GM15510 (cell line): ENCODE data around the gene EID1.

Experiments
- POLR2A ChIP-seq: IDR thresholded peaks from 3 replicates; pipeline ENCODE4 v1.6.1; 2011; ENCODE audit warnings: borderline replicate concordance; ENCODE audit not compliant: insufficient read length; ENCODE audit errors: extremely low read depth

Gene EID1

DNA sequence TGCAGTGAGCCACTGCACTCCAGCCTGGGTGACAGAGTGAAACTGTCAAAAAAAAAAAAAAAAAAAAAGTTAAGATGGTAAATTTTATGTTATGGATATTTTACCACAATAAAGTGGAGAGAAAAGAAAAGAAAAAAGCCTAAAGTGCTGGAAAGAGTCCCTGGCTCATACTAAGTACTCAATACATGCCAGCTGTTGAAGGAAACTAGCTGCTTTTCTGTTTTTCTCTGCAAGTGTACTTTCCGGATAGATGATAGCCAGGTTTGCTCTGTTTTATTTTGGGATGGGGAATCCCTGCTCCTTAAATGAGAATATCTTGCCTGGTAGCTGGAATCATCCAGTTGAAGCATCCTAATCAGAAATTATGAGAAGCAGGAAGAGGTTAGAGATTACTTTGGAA is 10.9 kb downstream of the EID1 start:
- TF ChIP-seq POLR2A, result no peak

DNA sequence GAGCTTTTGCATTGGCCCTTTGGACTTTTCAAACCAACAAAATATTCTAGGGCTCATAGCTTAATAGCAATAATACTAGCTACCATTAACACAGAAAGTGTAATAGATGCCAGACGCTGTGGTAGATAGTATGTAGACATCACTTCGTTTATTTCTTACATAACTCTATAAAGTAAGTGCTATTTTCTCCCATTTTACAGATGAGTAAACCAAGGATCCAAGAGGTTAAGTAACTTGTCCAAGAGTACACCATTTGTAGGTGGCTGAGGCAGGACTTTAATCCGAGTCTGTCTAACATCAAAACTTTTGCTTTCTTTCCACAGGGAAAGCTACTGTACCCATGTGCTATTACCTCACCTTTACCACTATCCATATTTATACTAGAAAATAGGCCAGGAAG is 12.0 kb downstream of the EID1 start:
- no peak for TF ChIP-seq POLR2A

GRCh38 chr15:48890375-48890972 is 12.5 kb downstream of the EID1 start:
- no peak for TF ChIP-seq POLR2A

DNA sequence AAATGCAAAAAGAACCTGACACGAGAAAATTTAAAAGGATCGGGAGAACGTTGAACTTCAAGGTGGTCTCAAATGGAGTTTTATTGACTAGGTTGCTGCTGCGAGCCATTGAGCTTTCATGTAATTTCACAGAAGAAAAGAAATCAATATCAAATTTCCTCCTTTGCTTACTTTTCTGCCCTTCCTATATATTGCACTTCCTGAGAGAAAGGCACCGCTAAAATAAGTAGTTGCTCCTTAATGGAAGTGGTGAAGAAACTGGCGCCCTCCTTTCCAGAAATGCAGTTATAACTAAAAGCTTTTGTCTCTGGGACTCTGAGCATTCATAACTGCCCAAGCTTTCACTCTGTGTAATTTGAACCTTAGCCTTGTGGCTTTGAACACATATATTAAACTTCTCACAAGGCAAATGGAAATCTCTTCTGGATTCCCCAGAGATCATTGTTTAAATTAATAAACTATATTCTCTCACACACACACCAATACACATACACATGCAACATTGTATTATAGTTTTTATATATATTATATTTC is 13.4 kb downstream of the EID1 start:
- no peak for TF ChIP-seq POLR2A

DNA sequence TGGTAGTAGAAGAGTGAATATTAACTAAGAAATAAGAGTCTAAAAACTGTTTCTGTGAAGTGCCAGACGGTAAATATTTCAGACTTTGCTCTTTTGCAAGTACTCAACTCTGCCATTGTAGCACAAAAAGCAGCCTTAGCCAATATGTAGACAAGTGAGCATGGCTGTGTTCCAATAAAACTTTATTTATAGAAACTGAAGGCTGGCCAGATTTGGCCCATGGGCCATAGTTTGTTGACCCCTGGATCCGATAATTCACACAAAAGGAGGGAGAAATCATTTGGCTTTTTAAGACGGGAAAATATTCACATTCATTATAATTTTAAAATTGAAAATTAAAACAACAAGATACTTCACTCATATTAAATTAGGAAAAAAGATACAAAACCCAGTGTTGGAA is 15.4 kb downstream of the EID1 start:
- no peak for TF ChIP-seq POLR2A

DNA sequence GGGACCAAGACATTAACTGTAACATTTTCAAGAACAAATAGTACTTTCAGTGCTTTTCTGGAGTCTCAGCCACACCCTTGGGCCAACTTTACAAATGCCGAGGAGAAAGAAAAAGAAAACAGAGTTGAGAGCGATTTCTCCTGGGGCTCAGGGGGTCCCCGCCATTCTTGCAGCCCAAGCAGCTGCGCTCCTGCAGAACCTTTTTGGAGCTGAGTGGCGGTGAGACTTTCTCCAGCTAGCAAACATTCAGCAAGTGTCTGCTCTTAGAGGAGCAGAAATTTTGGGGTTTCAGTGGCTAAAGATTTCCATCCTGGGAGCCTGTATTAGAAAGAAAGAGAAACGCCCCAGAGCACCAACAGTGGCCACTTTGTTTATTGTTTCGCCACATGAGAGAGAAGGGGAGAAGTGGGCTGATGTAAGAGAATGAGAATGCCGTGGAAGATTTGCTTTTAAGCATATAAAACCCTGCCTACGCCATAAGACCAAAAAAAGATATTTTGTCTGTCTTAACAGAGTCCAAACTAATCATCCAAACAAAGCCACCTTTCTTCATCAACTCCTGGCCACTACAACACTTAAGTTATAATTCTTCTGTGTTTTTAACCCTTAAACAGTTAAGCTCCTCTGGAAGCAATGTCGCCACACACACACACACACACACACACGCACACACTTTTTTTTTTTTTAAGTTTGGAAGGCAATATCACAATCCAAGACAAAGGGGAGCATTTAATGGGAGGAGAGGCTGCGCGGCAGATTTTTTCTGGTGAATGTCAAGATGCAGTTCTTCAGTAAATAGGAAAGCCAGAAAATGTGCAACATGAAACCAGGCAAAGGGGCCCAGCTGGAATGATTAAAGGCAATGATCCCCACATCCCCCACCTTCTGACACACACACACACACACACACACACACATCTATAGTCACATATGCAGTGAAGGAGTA is 19.2 kb downstream of the EID1 start:
- TF ChIP-seq POLR2A, result no peak

DNA sequence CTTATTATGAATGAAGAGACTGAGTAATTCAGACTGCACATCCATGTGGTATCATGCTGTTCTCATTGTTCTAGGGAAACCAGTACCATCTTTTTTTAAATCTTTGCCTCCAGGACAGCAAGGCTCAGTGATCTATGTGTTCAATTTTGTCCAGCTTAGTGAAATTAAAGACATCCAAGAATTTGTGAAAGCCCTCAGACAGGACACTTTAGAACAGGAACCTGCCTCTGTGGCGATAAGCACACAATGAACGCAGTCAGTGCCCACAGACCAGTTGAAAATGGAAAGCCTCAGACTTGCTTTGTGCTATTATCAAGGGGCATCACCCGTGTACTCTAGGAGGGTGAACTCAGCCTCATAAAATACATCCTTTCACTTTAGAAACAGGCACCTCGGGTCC is 20.1 kb downstream of the EID1 start:
- no peak for TF ChIP-seq POLR2A

DNA sequence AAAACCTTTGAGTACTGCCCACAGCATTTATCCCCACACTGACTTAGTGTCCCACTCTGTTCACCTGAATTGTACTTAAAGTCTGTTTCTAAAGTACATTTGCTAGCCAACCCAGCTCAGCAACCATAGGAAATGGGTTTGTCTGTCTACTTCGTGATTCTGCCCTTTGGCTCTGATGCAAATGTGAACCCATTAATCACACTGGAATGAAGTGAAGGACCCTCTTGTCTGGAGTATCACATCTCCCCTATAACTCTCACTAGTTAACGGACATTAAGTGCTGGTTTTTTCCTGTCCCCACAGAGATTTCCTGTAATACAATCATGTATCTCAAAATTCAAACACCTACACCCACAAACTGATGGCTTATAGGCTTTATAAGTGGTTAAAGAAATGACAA is 20.5 kb downstream of the EID1 start:
- TF ChIP-seq POLR2A, result no peak

GRCh38 chr15:48899793-48900192 is 21.9 kb downstream of the EID1 start:
- no peak for TF ChIP-seq POLR2A

GRCh38 chr15:48904758-48905157 is 26.8 kb downstream of the EID1 start:
- no peak for TF ChIP-seq POLR2A

GRCh38 chr15:48905216-48905615 is 27.3 kb downstream of the EID1 start:
- no peak for TF ChIP-seq POLR2A

DNA sequence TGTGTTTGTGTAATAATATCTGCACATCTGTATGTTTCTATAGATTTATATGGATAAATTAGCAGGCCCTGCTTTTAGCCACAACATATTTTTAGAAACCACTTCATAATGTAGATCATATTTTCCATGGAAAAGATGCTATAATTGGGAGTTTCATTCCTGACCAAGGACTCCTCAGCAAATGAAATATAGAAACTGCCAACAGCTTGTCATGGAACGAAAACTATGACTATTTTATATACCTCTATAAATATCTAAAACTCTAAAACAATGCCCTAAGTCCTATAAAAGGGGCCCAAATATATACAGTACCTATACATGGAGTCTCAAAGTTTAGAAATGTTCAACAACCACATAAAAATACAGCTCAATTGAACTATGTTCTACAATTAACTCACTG is 27.9 kb downstream of the EID1 start:
- TF ChIP-seq POLR2A, result no peak

DNA sequence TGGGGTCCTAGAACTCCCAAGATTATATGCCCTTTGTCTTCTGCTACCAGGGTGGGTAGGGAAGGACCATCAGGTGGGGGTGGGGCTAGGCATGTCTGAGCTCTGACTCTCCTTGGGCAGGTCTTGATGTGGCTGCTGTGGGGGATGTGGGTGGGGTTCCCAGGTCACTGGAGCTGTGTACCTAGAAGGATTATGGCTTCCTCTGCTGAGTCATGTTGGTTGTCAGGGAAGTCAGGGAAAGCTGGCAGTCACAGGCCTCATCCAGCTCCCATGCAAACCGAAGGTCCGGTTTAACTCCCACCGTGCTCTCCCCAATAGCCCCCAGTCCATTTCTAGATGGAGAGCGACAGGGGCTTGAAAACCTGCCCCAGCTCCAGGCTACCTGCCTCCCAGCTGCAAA is 35.2 kb downstream of the EID1 start:
- TF ChIP-seq POLR2A, result no peak

DNA sequence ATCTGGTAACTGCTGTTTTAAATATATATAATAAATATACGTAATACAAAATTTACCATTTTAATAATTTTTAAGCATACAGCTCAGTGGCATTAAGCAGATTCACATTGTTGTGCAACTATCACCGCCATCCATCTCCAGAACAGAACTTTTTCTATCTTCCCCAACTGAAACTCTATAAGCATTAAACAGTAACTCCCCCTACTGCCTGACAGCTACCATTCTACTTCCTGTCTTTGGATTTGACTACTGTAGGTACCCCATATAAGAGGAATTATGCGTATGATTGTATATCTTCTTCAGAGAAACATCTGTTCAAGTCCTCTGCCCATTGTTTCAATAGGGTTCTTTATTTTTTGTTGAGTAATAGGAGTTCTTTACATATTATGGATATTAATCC is 36.8 kb downstream of the EID1 start:
- no peak for TF ChIP-seq POLR2A

GRCh38 chr15:48915861-48916260 is 37.9 kb downstream of the EID1 start:
- no peak for TF ChIP-seq POLR2A

GRCh38 chr15:48916721-48917120 is 38.8 kb downstream of the EID1 start:
- no peak for TF ChIP-seq POLR2A
